GM12878 (cell line): Measurements from ENCODE around the gene RGS16. TPM values are rescaled to one million over a fixed set of nuclear protein-coding genes. Genes with fewer than 3 reads are reported as not detected.

Source experiments
- ATAC-seq: fragments of 200-7000 bp; cut with Tn5 transposase; 3 replicates; pipeline ENCODE4 v1.9.1; 2020; ENCODE audit warnings: mild to moderate bottlenecking, moderate library complexity
- BruUV-seq: library from RNA; stranded (reverse); fragments of 400-500 nt; replicated peaks from 2 replicates; lab custom pipeline; 2021; lab: Mats Ljungman, UMichigan
- CTCF ChIA-PET: fragments of 300-600 bp; sonication (Branson Sonifier 250); formaldehyde crosslinking; extraction: SDS; loops from one replicate; lab custom pipeline; 2021; ENCODE audit warnings: inconsistent platforms; lab: Yijun Ruan, JAX
- POLR2A ChIA-PET: fragments of 350-600 bp; formaldehyde crosslinking; extraction: SDS; loops from one replicate; lab custom pipeline; 2021; ENCODE audit warnings: inconsistent platforms; lab: Charles Lee
- RAD21 ChIA-PET: fragments of 300-600 bp; sonication (Branson Sonifier 250); formaldehyde crosslinking; loops from one replicate; lab custom pipeline; 2023; ENCODE audit warnings: antibody characterized with exemption; ENCODE audit not compliant: unreplicated experiment; lab: Charles Lee
- SMC1A ChIA-PET: fragments of 300-600 bp; sonication (Branson Sonifier 250); formaldehyde crosslinking; loops from one replicate; lab custom pipeline; 2023; ENCODE audit not compliant: unreplicated experiment, uncharacterized antibody; lab: Charles Lee
- DNase-seq: peaks from one replicate; pipeline ENCODE4 v3.0.0-alpha.2; 2011; ENCODE audit warnings: low read depth, low spot score
- FAIRE-seq: peaks from 3 replicates; lab custom pipeline; 2011; peaks lifted over from hg19 to GRCh38; lab: Jason Lieb, UNC
- H2AFZ ChIP-seq: 2 replicates; pipeline ENCODE4 v1.6.0; 2011; ENCODE audit warnings: low read depth, low read length, control low read depth; ENCODE audit not compliant: control insufficient read depth
- H3K27ac ChIP-seq: 2 replicates; pipeline ENCODE4 v1.5.1; 2011; ENCODE audit warnings: control low read depth; ENCODE audit not compliant: control insufficient read depth, insufficient read depth
- H3K27me3 ChIP-seq, 2 experiments: replicated peaks in 1 of 2; 2 replicates each; pipeline versions ENCODE4 v1.6.0 to v1.6.1; 2011; ENCODE audit warnings: low read length in 1 of 2; ENCODE audit not compliant: control insufficient read depth in 2 of 2, insufficient read depth in 2 of 2
- H3K36me3 ChIP-seq, 2 experiments: 2 replicates each; pipeline ENCODE4 v1.5.1; 2011; ENCODE audit warnings: low read length in 1 of 2; ENCODE audit not compliant: control insufficient read depth in 2 of 2, insufficient read depth in 2 of 2
- H3K4me1 ChIP-seq: 2 replicates; pipeline ENCODE4 v1.6.1; 2011; ENCODE audit warnings: mild to moderate bottlenecking, low read length, moderate library complexity, mixed read lengths; ENCODE audit not compliant: control insufficient read depth, insufficient read depth
- H3K4me2 ChIP-seq: 2 replicates; pipeline ENCODE4 v1.6.0; 2011; ENCODE audit warnings: control low read depth; ENCODE audit not compliant: control insufficient read depth, insufficient read depth
- H3K4me3 ChIP-seq: fragments of 200-600 bp; sonication (generic); 2 replicates; pipeline ENCODE4 v1.5.1; 2016
- H3K79me2 ChIP-seq: 2 replicates; pipeline ENCODE4 v1.6.0; 2011; ENCODE audit warnings: low read length; ENCODE audit not compliant: control insufficient read depth, insufficient read depth
- H3K9ac ChIP-seq: 2 replicates; pipeline ENCODE4 v1.8.0; 2011; ENCODE audit warnings: low read length, control low read depth, mixed read lengths; ENCODE audit not compliant: control insufficient read depth, insufficient read depth
- H3K9me3 ChIP-seq: replicated peaks from 3 replicates; pipeline ENCODE4 v1.5.1; 2011; ENCODE audit warnings: mild to moderate bottlenecking, low read length; ENCODE audit not compliant: control insufficient read depth, insufficient read depth
- H4K20me1 ChIP-seq: 2 replicates; pipeline ENCODE4 v1.6.0; 2011; ENCODE audit not compliant: control insufficient read depth, insufficient read depth
- CHD2 ChIP-seq: IDR thresholded peaks from 2 replicates; pipeline ENCODE4 v1.6.1; 2011; ENCODE audit warnings: low read depth, low read length, improper control_type of control experiment, borderline replicate concordance
- EED ChIP-seq: sonication (generic); IDR thresholded peaks from 2 replicates; pipeline ENCODE4 v1.6.1; 2016; ENCODE audit warnings: antibody characterized with exemption, low read depth
- KAT2A ChIP-seq: conservative IDR thresholded peaks from 2 replicates; pipeline ENCODE4 v1.6.1; 2011; ENCODE audit warnings: low read depth, low read length; ENCODE audit not compliant: control insufficient read depth
- LARP7 ChIP-seq: fragments of 450-650 bp; IDR thresholded peaks from 2 replicates; pipeline ENCODE4 v1.6.1; 2017; ENCODE audit warnings: mild to moderate bottlenecking
- NFYA ChIP-seq: IDR thresholded peaks from 2 replicates; pipeline ENCODE4 v1.6.1; 2011; ENCODE audit warnings: low read depth, mild to moderate bottlenecking, low read length, improper control_type of control experiment, borderline replicate concordance
- NR2F1 ChIP-seq: fragments of 450-650 bp; conservative IDR thresholded peaks from 2 replicates; pipeline ENCODE4 v1.6.1; 2017; ENCODE audit warnings: mild to moderate bottlenecking
- SRF ChIP-seq, 2 experiments: IDR thresholded peaks; 2 replicates each; pipeline ENCODE4 v1.6.1; 2011; ENCODE audit warnings: low read depth in 2 of 2, low read length in 2 of 2, mild to moderate bottlenecking in 1 of 2, moderate library complexity in 1 of 2
- SUZ12 ChIP-seq: fragments of 200-600 bp; sonication (generic); IDR thresholded peaks from one replicate; pipeline ENCODE4 v1.6.1; 2018; ENCODE audit warnings: antibody characterized with exemption, mild to moderate bottlenecking; ENCODE audit not compliant: unreplicated experiment
- WGBS: methylation state at CpG from one replicate; pipeline ENCODE4 v1.1.6; 2016; ENCODE audit warnings: low lambda C conversion rate; ENCODE audit not compliant: insufficient replicate concordance, insufficient coverage; ENCODE audit errors: missing lambda C conversion rate; 5-methylcytosine and 5-hydroxymethylcytosine counted together
- in situ Hi-C: fragments of 300-500 bp; cut with MboI; formaldehyde crosslinking; loops from 9 replicates; pipeline ENCODE4 v1.14.3; 2018; ENCODE audit warnings: mixed read lengths
- intact Hi-C: fragments of 100-400 bp; cut with micrococcal nuclease; formaldehyde crosslinking; loops from one replicate; pipeline ENCODE4 v1.14.2; 2022; ENCODE audit not compliant: unreplicated experiment
- polyA plus RNA-seq, 11 experiments: library from polyadenylated mRNA; depleted of rRNA in 4 of 11; unstranded in 6 of 11; stranded (reverse) in 5 of 11; fragments of >200 nt; fragmentation: Nextera tagmentation in 4 of 11; fragmentation: Illumina TruSeq in 1 of 11; extraction: Ambion mirVana in 4 of 11; extraction: Trizol in 1 of 11; gene quantifications; 1 replicate in 1 of 11; 2 replicates in 10 of 11; pipeline versions ENCODE4 v1.2.1 to v1.2.3, GENCODE V29; 2011 to 2016; ENCODE audit warnings: inconsistent platforms in 2 of 11, missing spikeins in 2 of 11, low read depth in 1 of 11
- total RNA-seq, 4 experiments: library from RNA; depleted of rRNA in 3 of 4; stranded (reverse); fragments of >200 nt in 3 of 4; fragmentation: Illumina TruSeq in 1 of 4; extraction: Trizol in 1 of 4; gene quantifications; 2 replicates each; pipeline versions ENCODE4 v1.2.1 to v1.2.3, GENCODE V29; 2013 to 2021
- TF ChIP-seq, protein P1 (sequence below): fragments of 450-650 bp; IDR thresholded peaks from 2 replicates; pipeline ENCODE4 v1.6.1; 2017; ENCODE audit warnings: borderline replicate concordance

RGS16 gene
- total and polyA plus RNA-seq, 10 of the 15 experiments (the other 5 are each of a cell fraction or from before 2014, with no cell fraction given), result 16.4 to 58.2 (median 44.6) TPM

- TF ChIP-seq SRF (IDR thresholded peaks at IDR 0.05; ENCODE audit: low read depth in 2 of 2, low read length in 2 of 2) (no peak), NR2F1 (no peak), EED (no peak), NFYA (no peak), CHD2 (no peak)
- TF ChIP-seq, protein P1, sequence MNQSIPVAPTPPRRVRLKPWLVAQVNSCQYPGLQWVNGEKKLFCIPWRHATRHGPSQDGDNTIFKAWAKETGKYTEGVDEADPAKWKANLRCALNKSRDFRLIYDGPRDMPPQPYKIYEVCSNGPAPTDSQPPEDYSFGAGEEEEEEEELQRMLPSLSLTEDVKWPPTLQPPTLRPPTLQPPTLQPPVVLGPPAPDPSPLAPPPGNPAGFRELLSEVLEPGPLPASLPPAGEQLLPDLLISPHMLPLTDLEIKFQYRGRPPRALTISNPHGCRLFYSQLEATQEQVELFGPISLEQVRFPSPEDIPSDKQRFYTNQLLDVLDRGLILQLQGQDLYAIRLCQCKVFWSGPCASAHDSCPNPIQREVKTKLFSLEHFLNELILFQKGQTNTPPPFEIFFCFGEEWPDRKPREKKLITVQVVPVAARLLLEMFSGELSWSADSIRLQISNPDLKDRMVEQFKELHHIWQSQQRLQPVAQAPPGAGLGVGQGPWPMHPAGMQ, result no peak
Observed at GRCh38 chr1:182584746-182585145, 19.4 kb downstream of the RGS16 start (continued).

DNA sequence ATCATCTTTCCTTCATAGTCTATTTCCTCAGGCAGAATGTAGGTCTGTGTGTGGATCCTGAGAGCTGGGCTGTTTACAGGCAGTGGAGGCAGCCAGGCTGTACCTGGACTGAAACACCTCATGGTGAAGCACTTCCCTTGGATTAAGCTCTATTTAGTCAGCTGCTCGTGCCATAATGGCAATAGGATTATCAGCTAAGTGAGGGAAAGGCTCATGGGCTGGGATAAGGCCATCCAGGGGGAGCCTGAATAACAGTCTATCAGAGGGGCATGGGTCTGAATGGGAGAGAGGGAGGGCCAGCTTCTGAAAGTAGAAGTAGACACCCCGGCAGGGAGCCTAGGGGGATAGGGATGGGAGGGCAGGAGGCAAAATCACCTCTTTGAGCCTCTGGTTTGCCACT lies 23.5 kb downstream of the RGS16 start:
- DNase-seq (no peak), ATAC-seq (no peak), FAIRE-seq (no peak)
- WGBS, result 95% methylated on average over 2 of the region's 2 CpGs
- no peak for TF ChIP-seq SUZ12
- TF ChIP-seq, protein P1, result no peak
- no peak for TF ChIP-seq KAT2A
- TF ChIP-seq LARP7, result no peak
- H3K4me1 ChIP-seq, result no peaks in the 10 kb centered on the region
- intact Hi-C loops, result no loop called here
- H2AFZ ChIP-seq, result no peak overlapping the region
- no peaks in the 10 kb centered on the region for H3K9me3 ChIP-seq
- SMC1A ChIA-PET, result interaction anchor here (1.1 kb wide), 1 partner anchor 433 kb away, joined by 3 read pairs; no protein-coding TSS in a partner anchor
- POLR2A ChIA-PET, result no interaction called here
- no peak overlapping the region for H3K4me3 ChIP-seq
- no peaks in the 10 kb centered on the region for H4K20me1 ChIP-seq
- in situ Hi-C loops, result no loop called here
- RAD21 ChIA-PET, result interaction anchor here (1.0 to 1.4 kb wide), 2 partner anchors 208 to 438 kb away, joined by 3 read pairs; no protein-coding TSS in a partner anchor
- no peaks in the 10 kb centered on the region for H3K27me3 ChIP-seq
- CTCF ChIA-PET, result interaction anchor here (0.6 to 2.4 kb wide), 4 partner anchors 10 to 204 kb away, joined by 3 to 7 read pairs (median 4); no protein-coding TSS in a partner anchor
- H3K36me3 ChIP-seq, result peaks cover 0 to 7% of the 10 kb centered on the region in 2 experiments; a peak in 2 of 4 replicates
- no peak overlapping the region for H3K9ac ChIP-seq
- no peak overlapping the region for H3K27ac ChIP-seq
- no peak overlapping the region for H3K4me2 ChIP-seq
- H3K79me2 ChIP-seq, result no peaks in the 10 kb centered on the region
- BruUV-seq, result no TSS peak
